H1 (cell line): ENCODE data around the gene OBSCN. TPM values are rescaled to one million over a fixed set of nuclear protein-coding genes. Genes with fewer than 3 reads are reported as not detected.

Experiments used
- CTCF ChIA-PET: fragments of 300-600 bp; sonication (Branson Sonifier 250); formaldehyde crosslinking; loops from one replicate; lab custom pipeline; 2021; ENCODE audit not compliant: partially characterized antibody; lab: Charles Lee
- POLR2A ChIA-PET: fragments of 300-600 bp; sonication (Branson Sonifier 250); formaldehyde crosslinking; loops from one replicate; lab custom pipeline; 2021; ENCODE audit warnings: inconsistent platforms; ENCODE audit not compliant: partially characterized antibody; lab: Charles Lee
- DNase-seq, 2 experiments: peaks; one replicate each; pipeline versions ENCODE4 v3.0.0 to v3.0.0-alpha.2; 2010 to 2022; ENCODE audit warnings: low spot score in 2 of 2, low read depth in 1 of 2, mixed read lengths in 1 of 2
- FAIRE-seq: peaks from 2 replicates; lab custom pipeline; 2011; peaks lifted over from hg19 to GRCh38; lab: Jason Lieb, UNC
- H2AFZ ChIP-seq: 2 replicates; pipeline ENCODE4 v1.8.1; 2012; ENCODE audit warnings: low read length, inconsistent platforms
- H2AK5ac ChIP-seq: 2 replicates; pipeline ENCODE4 v1.6.1; 2013; ENCODE audit warnings: low read depth, low read length
- H2BK120ac ChIP-seq: replicated peaks from 2 replicates; pipeline ENCODE3; 2013; ENCODE audit warnings: low read depth, low read length, inconsistent platforms
- H2BK12ac ChIP-seq: 2 replicates; pipeline ENCODE4 v1.6.1; 2013; ENCODE audit warnings: low read depth, low read length
- H2BK15ac ChIP-seq: 2 replicates; pipeline ENCODE4 v1.6.1; 2013; ENCODE audit warnings: low read length
- H2BK20ac ChIP-seq: 2 replicates; pipeline ENCODE4 v1.6.1; 2013; ENCODE audit warnings: low read length
- H2BK5ac ChIP-seq: 2 replicates; pipeline ENCODE4 v1.6.1; 2013; ENCODE audit warnings: low read depth, low read length
- H3K14ac ChIP-seq: 2 replicates; pipeline ENCODE4 v1.6.1; 2013; ENCODE audit warnings: inconsistent platforms; ENCODE audit not compliant: insufficient read length
- H3K18ac ChIP-seq: 2 replicates; pipeline ENCODE4 v1.6.1; 2013; ENCODE audit warnings: low read length; ENCODE audit errors: extremely low read depth
- H3K23ac ChIP-seq: 2 replicates; pipeline ENCODE4 v1.6.1; 2013; ENCODE audit warnings: inconsistent platforms; ENCODE audit not compliant: insufficient read length
- H3K23me2 ChIP-seq: 2 replicates; pipeline ENCODE4 v1.6.1; 2013; ENCODE audit warnings: low read depth, low read length
- H3K27ac ChIP-seq: 2 replicates; pipeline ENCODE4 v1.6.1; 2011; ENCODE audit warnings: low read depth, low read length, inconsistent platforms
- H3K27me3 ChIP-seq, 4 experiments: replicated peaks in 1 of 4; 1 replicate in 1 of 4; 2 replicates in 3 of 4; pipeline versions ENCODE4 v1.6.1 to v1.8.1; 2011 to 2013; ENCODE audit warnings: low read length in 3 of 4, mild to moderate bottlenecking in 3 of 4, inconsistent platforms in 2 of 4, mixed read lengths in 2 of 4, moderate library complexity in 1 of 4; ENCODE audit not compliant: control insufficient read depth in 3 of 4, insufficient read depth in 3 of 4; ENCODE audit errors: extremely low read depth in 1 of 4
- H3K36me3 ChIP-seq, 4 experiments: 2 replicates each; pipeline versions ENCODE4 v1.6.1 to v1.8.1; 2011 to 2013; ENCODE audit warnings: mild to moderate bottlenecking in 4 of 4, low read length in 3 of 4, moderate library complexity in 2 of 4, control low read depth in 1 of 4, inconsistent platforms in 1 of 4; ENCODE audit not compliant: insufficient read depth in 4 of 4, control insufficient read depth in 2 of 4
- H3K4ac ChIP-seq: replicated peaks from 2 replicates; pipeline ENCODE3; 2013; ENCODE audit warnings: low read length, low read depth, mixed read lengths, inconsistent platforms; ENCODE audit not compliant: insufficient read length
- H3K4me1 ChIP-seq, 4 experiments: replicated peaks in 1 of 4; 1 replicate in 1 of 4; 2 replicates in 3 of 4; pipeline versions ENCODE4 v1.6.1 to v1.8.1; 2011 to 2013; ENCODE audit warnings: low read length in 3 of 4, inconsistent platforms in 2 of 4, mixed read lengths in 1 of 4; ENCODE audit not compliant: insufficient read depth in 4 of 4, control insufficient read depth in 3 of 4
- H3K4me2 ChIP-seq, 2 experiments: 2 replicates each; pipeline versions ENCODE4 v1.6.1 to v1.8.1; 2011 to 2013; ENCODE audit warnings: low read depth in 2 of 2, low read length in 2 of 2, control low read depth in 1 of 2, inconsistent platforms in 1 of 2, mild to moderate bottlenecking in 1 of 2; ENCODE audit not compliant: insufficient read depth in 1 of 2
- H3K4me3 ChIP-seq, 4 experiments: fragments of 200-600, 300-600 bp in 1 of 4; sonication (generic), shearing (Covaris generic), sonication (Bioruptor Twin) in 1 of 4; 2 replicates each; pipeline versions ENCODE4 v1.5.1 to v1.8.1; 2011 to 2016; ENCODE audit warnings: low read length in 4 of 4, low read depth in 3 of 4, control low read depth in 2 of 4, inconsistent platforms in 2 of 4, mild to moderate bottlenecking in 2 of 4, mixed read lengths in 1 of 4, moderate library complexity in 1 of 4; ENCODE audit not compliant: insufficient read depth in 2 of 4; ENCODE audit errors: extremely low read depth in 1 of 4
- H3K56ac ChIP-seq: replicated peaks from 2 replicates; pipeline ENCODE3; 2013; ENCODE audit warnings: low read depth, mild to moderate bottlenecking, mixed read lengths, low read length, inconsistent platforms; ENCODE audit not compliant: insufficient read length
- H3K79me1 ChIP-seq: 2 replicates; pipeline ENCODE4 v1.6.1; 2013; ENCODE audit warnings: low read depth, low read length, control low read depth
- H3K79me2 ChIP-seq, 2 experiments: 2 replicates each; pipeline versions ENCODE4 v1.6.1 to v1.8.1; 2012 to 2013; ENCODE audit warnings: low read length in 2 of 2, mild to moderate bottlenecking in 2 of 2, inconsistent platforms in 1 of 2; ENCODE audit not compliant: insufficient read depth in 2 of 2, control insufficient read depth in 1 of 2
- H3K9ac ChIP-seq, 4 experiments: replicated peaks in 1 of 4; 1 replicate in 1 of 4; 2 replicates in 3 of 4; pipeline versions ENCODE4 v1.6.1 to v1.8.1; 2011 to 2013; ENCODE audit warnings: low read depth in 3 of 4, low read length in 3 of 4, control low read depth in 2 of 4, mild to moderate bottlenecking in 2 of 4, moderate library complexity in 2 of 4, inconsistent platforms in 1 of 4; ENCODE audit errors: extremely low read depth in 1 of 4
- H3K9me3 ChIP-seq, 2 experiments: 2 replicates each; pipeline versions ENCODE4 v1.6.1 to v1.8.1; 2012 to 2013; ENCODE audit warnings: mild to moderate bottlenecking in 2 of 2, moderate library complexity in 2 of 2, control low read depth in 1 of 2, inconsistent platforms in 1 of 2, low read depth in 1 of 2, low read length in 1 of 2, mixed read lengths in 1 of 2; ENCODE audit not compliant: insufficient read depth in 2 of 2
- H4K20me1 ChIP-seq, 2 experiments: replicated peaks in 1 of 2; 2 replicates each; pipeline versions ENCODE3 to v1.8.1; 2011 to 2013; ENCODE audit warnings: inconsistent platforms in 2 of 2, low read length in 2 of 2, mild to moderate bottlenecking in 1 of 2; ENCODE audit not compliant: insufficient read depth in 2 of 2, control insufficient read depth in 1 of 2
- H4K5ac ChIP-seq: 2 replicates; pipeline ENCODE4 v1.6.1; 2013; ENCODE audit warnings: low read length, low read depth, mixed read lengths, inconsistent platforms; ENCODE audit not compliant: insufficient read length
- H4K8ac ChIP-seq: 2 replicates; pipeline ENCODE4 v1.8.0; 2013; ENCODE audit warnings: mild to moderate bottlenecking, moderate library complexity, low read length, inconsistent platforms; ENCODE audit not compliant: insufficient read depth; ENCODE audit errors: extremely low read depth
- H4K91ac ChIP-seq: replicated peaks from 2 replicates; pipeline ENCODE3; 2013; ENCODE audit warnings: low read length, mixed read lengths, inconsistent platforms; ENCODE audit not compliant: insufficient read length
- WGBS, 2 experiments: shearing (Covaris generic) in 1 of 2; methylation state at CpG; one replicate each; pipeline versions ENCODE4 v1.1.6 to v1.1.7; 2013 to 2015; ENCODE audit warnings: low lambda C conversion rate in 2 of 2, mixed read lengths in 2 of 2, inconsistent platforms in 1 of 2, low coverage in 1 of 2, missing lambda C conversion rate in 1 of 2; ENCODE audit not compliant: insufficient replicate concordance in 2 of 2, insufficient coverage in 1 of 2, insufficient read length in 1 of 2; ENCODE audit errors: extremely low coverage in 1 of 2, missing lambda C conversion rate in 1 of 2; 5-methylcytosine and 5-hydroxymethylcytosine counted together
- polyA plus RNA-seq, 7 experiments: library from polyadenylated mRNA; depleted of rRNA in 3 of 7; stranded (reverse) in 5 of 7; unstranded in 2 of 7; fragments of >200 nt in 5 of 7; fragments of 200-250 nt in 2 of 7; gene quantifications; 1 replicate in 5 of 7; 2 replicates in 1 of 7; 4 replicates in 1 of 7; pipeline versions ENCODE4 v1.2.1 to v1.2.3, GENCODE V29; 2011 to 2013; ENCODE audit warnings: missing spikeins in 2 of 7, mixed read lengths in 2 of 7
- total RNA-seq: library from RNA; stranded (reverse); fragmentation: NEBNext Ultra II Directional; extraction: Animal tissue kit (Norgen Biotek cat#: 25700); gene quantifications from 2 replicates; pipeline ENCODE4 v1.2.1, GENCODE V29; 2021

OBSCN gene
- total and polyA plus RNA-seq, 2 of the 8 experiments (the other 6 are each of a cell fraction or from before 2014, with no cell fraction given): 7.5 to 28.4 TPM

DNA sequence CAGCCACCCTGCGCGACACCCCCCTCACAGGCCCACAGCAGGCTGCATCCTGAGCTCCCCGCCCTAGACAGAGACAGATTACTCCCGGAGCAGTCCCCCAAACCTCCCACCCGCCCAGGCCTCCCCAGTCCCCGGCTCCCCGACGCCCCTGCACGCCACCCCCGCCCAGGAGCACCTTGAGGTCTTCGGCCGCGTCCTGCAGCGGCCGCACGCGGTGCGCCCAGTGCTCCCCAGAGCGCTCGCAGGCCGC, 198.1 kb downstream of the OBSCN start:
- Histone ChIP-seq H3K23me2 (peaks cover 18% of the 10 kb centered on the region; the same call in 1 of the 2 replicates), H3K36me3 (peaks cover 0 to 11% (median 4%) of the 10 kb centered on the region in 4 experiments; a peak in 5 of 8 replicates), H3K4me1 (peaks cover 3 to 11% (median 8%) of the 10 kb centered on the region in 4 experiments), H3K18ac (peak overlapping the region; percentile 78; the same call in 1 of the 2 replicates), H3K27ac (peak overlapping the region; percentile 79; the same call in 1 of the 2 replicates), H3K27me3 (0 out of 7 replicates have a peak, but pooled peaks cover 0 to 2% (median 0%) of the 10 kb centered on the region in 4 experiments), H4K20me1 (peaks cover 20 to 41% of the 10 kb centered on the region in 2 experiments), H4K8ac (peak overlapping the region; percentile 66; the same call in 1 of the 2 replicates), H3K9ac (peak overlapping the region; percentile 78 to 91 (median 84); a peak in 6 of 7 replicates), H3K9me3 (no peaks in the 10 kb centered on the region), H4K91ac (no peak overlapping the region), H3K14ac (no peak overlapping the region), H3K4ac (no peak overlapping the region), H2BK12ac (no peak overlapping the region), H3K23ac (no peak overlapping the region), H3K56ac (no peak overlapping the region), H2AFZ (no peak overlapping the region), H4K5ac (no peak overlapping the region), H2BK120ac (no peak overlapping the region), H2AK5ac (no peak overlapping the region), H3K4me2 (peak overlapping the region; percentile 97 to 99), H2BK20ac (no peak overlapping the region), H3K79me2 (peaks cover 8 to 43% of the 10 kb centered on the region in 2 experiments; a peak in 3 of 4 replicates), H2BK15ac (no peak overlapping the region), H3K4me3 (peak overlapping the region; percentile 84 to 100 (median 92)), H2BK5ac (peak overlapping the region; percentile 16; the same call in 1 of the 2 replicates), H3K79me1 (peaks cover 21% of the 10 kb centered on the region)
- FAIRE-seq (no peak), DNase-seq (no peak)
- WGBS, 2 experiments: 2% methylated on average over 18 of the region's 21 CpGs; no CpG with 5 or more reads in 1 of the 2 experiments
- CTCF ChIA-PET: interaction anchor here (0.5 to 4.4 kb wide), 6 partner anchors 11 to 67 kb away, joined by 3 to 21 read pairs (median 4); a partner anchor contains a TSS
- POLR2A ChIA-PET: interaction anchor here (1.0 to 4.1 kb wide), 18 partner anchors 9 to 243 kb away, joined by 3 to 62 read pairs (median 4); partner anchors contain the start of gene TRIM17
